HL-60 (cell line): ENCODE measurements around the gene AGAP1.

ENCODE experiments used
- DNase-seq, 2 experiments: peaks; one replicate each; pipeline ENCODE4 v3.0.0-alpha.2; 2010 to 2020; ENCODE audit warnings: low read depth in 1 of 2, low spot score in 1 of 2
- H3K27ac ChIP-seq: fragments of 250-450 bp; sonication (Bioruptor Pico); replicated peaks from 2 replicates; pipeline ENCODE4 v1.5.1; 2020; ENCODE audit warnings: mild to moderate bottlenecking, moderate library complexity
- H3K27me3 ChIP-seq: fragments of 250-450 bp; sonication (Bioruptor Pico); 2 replicates; pipeline ENCODE4 v1.5.1; 2021; ENCODE audit warnings: mild to moderate bottlenecking, moderate library complexity; ENCODE audit not compliant: insufficient read depth, poor library complexity, severe bottlenecking
- H3K4me3 ChIP-seq: replicated peaks from 2 replicates; pipeline ENCODE4 v1.5.1; 2011; ENCODE audit warnings: mild to moderate bottlenecking, control low read depth, low read length; ENCODE audit not compliant: insufficient read depth
- CTCF ChIP-seq: IDR thresholded peaks from one replicate; pipeline ENCODE4 v1.5.1; 2011; ENCODE audit warnings: low read length, control low read depth, inconsistent platforms; ENCODE audit not compliant: insufficient read depth
- GABPA ChIP-seq: IDR thresholded peaks from 2 replicates; pipeline ENCODE4 v1.6.1; 2012; ENCODE audit warnings: low read depth
- POLR2AphosphoS5 ChIP-seq: IDR thresholded peaks from 2 replicates; pipeline ENCODE4 v1.6.1; 2012; ENCODE audit warnings: low read depth
- REST ChIP-seq: IDR thresholded peaks from 2 replicates; pipeline ENCODE4 v1.6.1; 2012; ENCODE audit warnings: low read depth; ENCODE audit not compliant: insufficient replicate concordance
- SPI1 ChIP-seq: IDR thresholded peaks from 2 replicates; pipeline ENCODE4 v1.6.1; 2012; ENCODE audit warnings: low read depth, mild to moderate bottlenecking, borderline replicate concordance

AGAP1 gene

GRCh38 chr2:235770909-235771820 is 277.3 kb downstream of the AGAP1 start:
- no peaks in the 10 kb centered on the region for H3K27me3 ChIP-seq
- DNase-seq, result no peak
- no peak overlapping the region for H3K4me3 ChIP-seq
- no peak overlapping the region for H3K27ac ChIP-seq
- no peak for TF ChIP-seq REST
- TF ChIP-seq POLR2AphosphoS5, result no peak
- TF ChIP-seq SPI1, result no peak
- no peak for TF ChIP-seq GABPA
- TF ChIP-seq CTCF, result no peak

GRCh38 chr2:235773188-235773928 is 279.5 kb downstream of the AGAP1 start:
- Histone ChIP-seq H3K27ac (no peak overlapping the region), H3K27me3 (no peaks in the 10 kb centered on the region), H3K4me3 (no peak overlapping the region)
- TF ChIP-seq REST (no peak), CTCF (no peak), SPI1 (no peak), POLR2AphosphoS5 (no peak), GABPA (no peak)
- no peak for DNase-seq

GRCh38 chr2:235774153-235774870 is 280.5 kb downstream of the AGAP1 start:
- no peak overlapping the region for H3K27ac ChIP-seq
- TF ChIP-seq REST, result no peak
- no peak for TF ChIP-seq SPI1
- no peak for DNase-seq
- no peaks in the 10 kb centered on the region for H3K27me3 ChIP-seq
- no peak overlapping the region for H3K4me3 ChIP-seq
